ENCODE data around the gene SSR2.

SSR2 gene

GRCh38 chr1:155978325-155978972 is 42.3 kb downstream of the SSR2 start, which contains the start of gene ARHGEF2:
Gene ARHGEF2, minus strand, starts transcription at chr1:155978547. Its CDS starts 120 bp downstream, at chr1:155978427.
- H2BK15ac ChIP-seq (ENCODE audit: low read depth, poor library complexity, severe bottlenecking), result peak within 1 kb of the TSS; percentile 86
- H3K4ac ChIP-seq (ENCODE audit: low read depth in 1 of 2, low read length in 2 of 2), result peak within 1 kb of the TSS; percentile 94
- H3K23ac ChIP-seq (ENCODE audit: low read length in 2 of 2), result peak within 1 kb of the TSS; percentile 37 to 87
- peaks cover 46% of the 10 kb centered on the region for H3K4me1 ChIP-seq (ENCODE audit: control insufficient read depth, insufficient read depth, low read depth, low read length)
- no peaks in the 10 kb centered on the region for H3K27me3 ChIP-seq (ENCODE audit: control insufficient read depth in 1 of 2, insufficient read depth in 1 of 2, low read length in 2 of 2)
- H3K79me1 ChIP-seq (replicated peaks; ENCODE audit: low read length, poor library complexity, severe bottlenecking), result peaks cover 5% of the 10 kb centered on the region
- H3K36me3 ChIP-seq (ENCODE audit: control insufficient read depth in 1 of 2, insufficient read depth in 2 of 2, low read depth in 1 of 2, low read length in 2 of 2), result peaks cover 0 to 10% of the 10 kb centered on the region in 2 experiments
- H2AK5ac ChIP-seq (ENCODE audit: low read length, severe bottlenecking), result peak within 1 kb of the TSS; percentile 5
- peak within 1 kb of the TSS; percentile 47 for H2AFZ ChIP-seq (ENCODE audit: low read depth, low read length)
- 0% methylated on average over 20 of the region's 52 CpGs for WGBS
- H3K27ac ChIP-seq (ENCODE audit: low read length, poor library complexity, severe bottlenecking), result peak within 1 kb of the TSS; percentile 75
- DNase-seq, result peak; percentile 65
- no peaks in the 10 kb centered on the region for H3K9me3 ChIP-seq (ENCODE audit: control insufficient read depth, low read length)
- peak within 1 kb of the TSS; percentile 59 to 91 for H3K14ac ChIP-seq (ENCODE audit: low read length in 2 of 2)
- H4K8ac ChIP-seq (ENCODE audit: low read length), result peak within 1 kb of the TSS; percentile 75
- H3K9ac ChIP-seq (ENCODE audit: low read length), result peak within 1 kb of the TSS; percentile 95
- H2BK120ac ChIP-seq (ENCODE audit: low read depth, low read length), result peak within 1 kb of the TSS; percentile 92
- peak within 1 kb of the TSS; percentile 95 to 97 for H3K18ac ChIP-seq (ENCODE audit: low read depth in 1 of 2, low read length in 2 of 2)
- H4K91ac ChIP-seq (ENCODE audit: low read length), result peak within 1 kb of the TSS; percentile 93
- H3K4me2 ChIP-seq (ENCODE audit: low read length, poor library complexity, severe bottlenecking), result peak within 1 kb of the TSS; percentile 86
- peak within 1 kb of the TSS; percentile 92 for H3K4me3 ChIP-seq (ENCODE audit: insufficient read depth in 1 of 2, low read depth in 1 of 2, low read length in 2 of 2)
- peak within 1 kb of the TSS in 1 of 2 experiments; percentile 89 for H2BK12ac ChIP-seq (ENCODE audit: low read length in 2 of 2)
- peak within 1 kb of the TSS; percentile 66 for H2BK5ac ChIP-seq (ENCODE audit: low read depth, low read length, poor library complexity, severe bottlenecking)

DNA sequence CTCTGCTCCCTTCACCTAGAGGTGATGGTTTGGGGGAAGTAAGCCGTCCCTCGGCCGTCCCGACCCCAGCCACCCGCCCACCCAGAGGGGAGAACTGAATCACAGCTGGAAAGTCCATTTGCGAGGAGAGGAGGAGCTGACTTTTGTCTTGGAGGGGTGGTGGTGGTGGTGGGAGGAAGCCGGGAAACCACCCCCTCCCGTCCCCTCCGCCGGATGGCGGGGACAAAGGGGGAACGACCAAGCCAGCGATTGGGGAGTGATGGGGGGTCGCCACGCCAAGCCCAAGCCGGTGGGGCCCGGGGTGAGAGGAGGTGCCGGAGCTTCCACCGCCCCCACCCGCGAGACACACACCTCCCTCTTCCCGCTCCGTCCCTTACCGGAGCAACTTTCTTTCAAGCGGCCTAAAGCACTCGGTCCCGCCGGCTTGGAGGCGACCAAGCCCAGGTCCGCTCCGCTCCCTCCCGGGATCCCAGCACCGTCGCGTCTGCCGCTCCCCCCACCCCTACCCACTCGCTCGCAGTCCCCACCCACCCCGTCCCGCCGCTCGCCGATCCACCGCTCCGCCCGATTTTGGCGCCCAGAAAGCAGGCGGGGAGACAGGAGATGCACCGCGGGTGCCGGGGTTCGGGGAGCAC is 42.9 kb downstream of the SSR2 start:
- peak; percentile 38 for DNase-seq

GRCh38 chr1:155976913-155977689 is 43.6 kb downstream of the SSR2 start:
- H4K8ac ChIP-seq (ENCODE audit: low read length), result no peak overlapping the region
- no peak overlapping the region for H2BK120ac ChIP-seq (ENCODE audit: low read depth, low read length)
- H3K14ac ChIP-seq (ENCODE audit: low read length in 2 of 2), result peak overlapping the region in 1 of 2 experiments; percentile 64
- H4K91ac ChIP-seq (ENCODE audit: low read length), result peak overlapping the region; percentile 6
- peaks cover 5% of the 10 kb centered on the region for H3K79me1 ChIP-seq (replicated peaks; ENCODE audit: low read length, poor library complexity, severe bottlenecking)
- peak overlapping the region; percentile 81 to 97 for H3K18ac ChIP-seq (ENCODE audit: low read depth in 1 of 2, low read length in 2 of 2)
- no peak overlapping the region for H2AFZ ChIP-seq (ENCODE audit: low read depth, low read length)
- H3K27ac ChIP-seq (ENCODE audit: low read length, poor library complexity, severe bottlenecking), result peak overlapping the region; percentile 75
- H3K9ac ChIP-seq (ENCODE audit: low read length), result peak overlapping the region; percentile 95
- H3K27me3 ChIP-seq (ENCODE audit: control insufficient read depth in 1 of 2, insufficient read depth in 1 of 2, low read length in 2 of 2), result no peaks in the 10 kb centered on the region
- peaks cover 2 to 21% of the 10 kb centered on the region in 2 experiments for H3K36me3 ChIP-seq (ENCODE audit: control insufficient read depth in 1 of 2, insufficient read depth in 2 of 2, low read depth in 1 of 2, low read length in 2 of 2)
- H3K4me3 ChIP-seq (ENCODE audit: insufficient read depth in 1 of 2, low read depth in 1 of 2, low read length in 2 of 2), result peak overlapping the region; percentile 92
- peak overlapping the region in 1 of 2 experiments; percentile 89 for H2BK12ac ChIP-seq (ENCODE audit: low read length in 2 of 2)
- peak overlapping the region; percentile 12 for H2BK5ac ChIP-seq (ENCODE audit: low read depth, low read length, poor library complexity, severe bottlenecking)
- peak overlapping the region; percentile 18 for H2AK5ac ChIP-seq (ENCODE audit: low read length, severe bottlenecking)
- DNase-seq, result no peak
- H3K23ac ChIP-seq (ENCODE audit: low read length in 2 of 2), result peak overlapping the region in 1 of 2 experiments; percentile 75
- H3K4me2 ChIP-seq (ENCODE audit: low read length, poor library complexity, severe bottlenecking), result peak overlapping the region; percentile 86
- H3K4ac ChIP-seq (ENCODE audit: low read depth in 1 of 2, low read length in 2 of 2), result peak overlapping the region; percentile 29 to 94
- H2BK15ac ChIP-seq (ENCODE audit: low read depth, poor library complexity, severe bottlenecking), result peak overlapping the region; percentile 29
- H3K4me1 ChIP-seq (ENCODE audit: control insufficient read depth, insufficient read depth, low read depth, low read length), result peaks cover 44% of the 10 kb centered on the region
- 12% methylated on average over 3 of the region's 5 CpGs for WGBS
- H3K9me3 ChIP-seq (ENCODE audit: control insufficient read depth, low read length), result no peaks in the 10 kb centered on the region

More for the DNA sequence above, 42.9 kb downstream of the SSR2 start:
- H3K4me3 ChIP-seq (ENCODE audit: insufficient read depth in 1 of 2, low read depth in 1 of 2, low read length in 2 of 2), result peak overlapping the region; percentile 92
- peak overlapping the region; percentile 66 for H2BK5ac ChIP-seq (ENCODE audit: low read depth, low read length, poor library complexity, severe bottlenecking)
- peak overlapping the region; percentile 59 to 82 for H3K14ac ChIP-seq (ENCODE audit: low read length in 2 of 2)
- H3K23ac ChIP-seq (ENCODE audit: low read length in 2 of 2), result peak overlapping the region; percentile 37 to 87
- H4K8ac ChIP-seq (ENCODE audit: low read length), result peak overlapping the region; percentile 75
- peak overlapping the region; percentile 94 for H3K4ac ChIP-seq (ENCODE audit: low read depth in 1 of 2, low read length in 2 of 2)
- peak overlapping the region; percentile 62 for H3K27ac ChIP-seq (ENCODE audit: low read length, poor library complexity, severe bottlenecking)
- H4K91ac ChIP-seq (ENCODE audit: low read length), result peak overlapping the region; percentile 93
- peak overlapping the region; percentile 86 for H2BK15ac ChIP-seq (ENCODE audit: low read depth, poor library complexity, severe bottlenecking)
- H2BK12ac ChIP-seq (ENCODE audit: low read length in 2 of 2), result peak overlapping the region in 1 of 2 experiments; percentile 79
- H3K9ac ChIP-seq (ENCODE audit: low read length), result peak overlapping the region; percentile 95
- H3K36me3 ChIP-seq (ENCODE audit: control insufficient read depth in 1 of 2, insufficient read depth in 2 of 2, low read depth in 1 of 2, low read length in 2 of 2), result peaks cover 0 to 14% of the 10 kb centered on the region in 2 experiments
- no peak overlapping the region for H2AK5ac ChIP-seq (ENCODE audit: low read length, severe bottlenecking)
- H3K18ac ChIP-seq (ENCODE audit: low read depth in 1 of 2, low read length in 2 of 2), result peak overlapping the region; percentile 95 to 97
- WGBS, result under 1% methylated on average over 35 of the region's 52 CpGs
- no peaks in the 10 kb centered on the region for H3K27me3 ChIP-seq (ENCODE audit: control insufficient read depth in 1 of 2, insufficient read depth in 1 of 2, low read length in 2 of 2)
- H3K79me1 ChIP-seq (replicated peaks; ENCODE audit: low read length, poor library complexity, severe bottlenecking), result peaks cover 5% of the 10 kb centered on the region
- H3K9me3 ChIP-seq (ENCODE audit: control insufficient read depth, low read length), result no peaks in the 10 kb centered on the region
- peaks cover 43% of the 10 kb centered on the region for H3K4me1 ChIP-seq (ENCODE audit: control insufficient read depth, insufficient read depth, low read depth, low read length)
- H2BK120ac ChIP-seq (ENCODE audit: low read depth, low read length), result peak overlapping the region; percentile 92
- H2AFZ ChIP-seq (ENCODE audit: low read depth, low read length), result no peak overlapping the region
- peak overlapping the region; percentile 86 for H3K4me2 ChIP-seq (ENCODE audit: low read length, poor library complexity, severe bottlenecking)

Data from mesenchymal stem cell (in vitro differentiated cells and primary cell).